Stimulated activated CD4-positive, alpha-beta T cell treated with anti-CD3 and anti-CD28 coated beads, Interleukin-12 subunit alpha, Interleukin-12 subunit beta, amount 100 ng/mL, for 48 hours (primary cell): ENCODE results near the gene TMEM273.
"Not testable (repeated sequence)": the region's sequence is repeated elsewhere in the genome, so short reads cannot be mapped to it uniquely, and the experiment has no call there.

Source experiments
- DNase-seq, 3 donors: peaks; one replicate each; pipeline ENCODE4 v3.0.0-alpha.2; 2020; ENCODE audit warnings: low read depth in 2 of 3, low spot score in 1 of 3

Gene TMEM273

GRCh38 chr10:49205206-49205605 lies 17.0 kb upstream of the TMEM273 start:
- no peak for DNase-seq

- no peak for DNase-seq
Observed at GRCh38 chr10:49204119-49204518, 15.9 kb upstream of the TMEM273 start.

- DNase-seq: no peak
Observed at GRCh38 chr10:49202266-49202665, 14.1 kb upstream of the TMEM273 start.

GRCh38 chr10:49200854-49201253 lies 12.7 kb upstream of the TMEM273 start:
- no peak for DNase-seq

GRCh38 chr10:49197171-49197570 lies 9.0 kb upstream of the TMEM273 start:
- no peak for DNase-seq

- not testable (repeated sequence) for DNase-seq
Observed at GRCh38 chr10:49195864-49196263, 7.7 kb upstream of the TMEM273 start.

GRCh38 chr10:49194212-49194920 lies 6.2 kb upstream of the TMEM273 start:
- no peak for DNase-seq

GRCh38 chr10:49191349-49191748 lies 3.2 kb upstream of the TMEM273 start:
- DNase-seq: no peak

- DNase-seq: no peak
Observed at GRCh38 chr10:49189422-49189821, 1.2 kb upstream of the TMEM273 start.

GRCh38 chr10:49187044-49187484 lies 1.1 kb downstream of the TMEM273 start:
- DNase-seq: no peak

- DNase-seq: no peak
Observed at GRCh38 chr10:49186613-49187012, 1.6 kb downstream of the TMEM273 start.

- DNase-seq: no peak
Observed at GRCh38 chr10:49185213-49185612, 3.0 kb downstream of the TMEM273 start.

GRCh38 chr10:49184642-49185111 lies 3.5 kb downstream of the TMEM273 start:
- DNase-seq: no peak

GRCh38 chr10:49183596-49184542 lies 4.3 kb downstream of the TMEM273 start:
- DNase-seq: no peak

GRCh38 chr10:49182776-49183175 lies 5.4 kb downstream of the TMEM273 start:
- no peak for DNase-seq

GRCh38 chr10:49180444-49180860 lies 7.7 kb downstream of the TMEM273 start:
- no peak for DNase-seq

- no peak for DNase-seq
Observed at GRCh38 chr10:49179699-49180443, 8.3 kb downstream of the TMEM273 start.

GRCh38 chr10:49178489-49179471 lies 9.4 kb downstream of the TMEM273 start:
- no peak for DNase-seq

- peak; percentile 55 to 63 (median 61) for DNase-seq
Observed at GRCh38 chr10:49177391-49178355, 10.5 kb downstream of the TMEM273 start.
